GM12878 (cell line): ENCODE results near the gene WRAP73. TPM values are rescaled to one million over a fixed set of nuclear protein-coding genes. Genes with fewer than 3 reads are reported as not detected.
A peak's percentile ranks its signal among the peaks of the same experiment; 100 is the strongest.

Source experiments
- ATAC-seq: fragments of 200-7000 bp; cut with Tn5 transposase; 3 replicates; pipeline ENCODE4 v1.9.1; 2020; ENCODE audit warnings: mild to moderate bottlenecking, moderate library complexity
- BruUV-seq: library from RNA; stranded (reverse); fragments of 400-500 nt; replicated peaks from 2 replicates; lab custom pipeline; 2021; lab: Mats Ljungman, UMichigan
- CTCF ChIA-PET: fragments of 300-600 bp; sonication (Branson Sonifier 250); formaldehyde crosslinking; extraction: SDS; loops from one replicate; lab custom pipeline; 2021; ENCODE audit warnings: inconsistent platforms; lab: Yijun Ruan, JAX
- POLR2A ChIA-PET: fragments of 350-600 bp; formaldehyde crosslinking; extraction: SDS; loops from one replicate; lab custom pipeline; 2021; ENCODE audit warnings: inconsistent platforms; lab: Charles Lee
- RAD21 ChIA-PET: fragments of 300-600 bp; sonication (Branson Sonifier 250); formaldehyde crosslinking; loops from one replicate; lab custom pipeline; 2023; ENCODE audit warnings: antibody characterized with exemption; ENCODE audit not compliant: unreplicated experiment; lab: Charles Lee
- SMC1A ChIA-PET: fragments of 300-600 bp; sonication (Branson Sonifier 250); formaldehyde crosslinking; loops from one replicate; lab custom pipeline; 2023; ENCODE audit not compliant: unreplicated experiment, uncharacterized antibody; lab: Charles Lee
- DNase-seq: peaks from one replicate; pipeline ENCODE4 v3.0.0-alpha.2; 2011; ENCODE audit warnings: low read depth, low spot score
- FAIRE-seq: peaks from 3 replicates; lab custom pipeline; 2011; peaks lifted over from hg19 to GRCh38; lab: Jason Lieb, UNC
- H2AFZ ChIP-seq: 2 replicates; pipeline ENCODE4 v1.6.0; 2011; ENCODE audit warnings: low read depth, low read length, control low read depth; ENCODE audit not compliant: control insufficient read depth
- H3K27ac ChIP-seq: 2 replicates; pipeline ENCODE4 v1.5.1; 2011; ENCODE audit warnings: control low read depth; ENCODE audit not compliant: control insufficient read depth, insufficient read depth
- H3K27me3 ChIP-seq, 2 experiments: replicated peaks in 1 of 2; 2 replicates each; pipeline versions ENCODE4 v1.6.0 to v1.6.1; 2011; ENCODE audit warnings: low read length in 1 of 2; ENCODE audit not compliant: control insufficient read depth in 2 of 2, insufficient read depth in 2 of 2
- H3K36me3 ChIP-seq, 2 experiments: 2 replicates each; pipeline ENCODE4 v1.5.1; 2011; ENCODE audit warnings: low read length in 1 of 2; ENCODE audit not compliant: control insufficient read depth in 2 of 2, insufficient read depth in 2 of 2
- H3K4me1 ChIP-seq: 2 replicates; pipeline ENCODE4 v1.6.1; 2011; ENCODE audit warnings: mild to moderate bottlenecking, low read length, moderate library complexity, mixed read lengths; ENCODE audit not compliant: control insufficient read depth, insufficient read depth
- H3K4me2 ChIP-seq: 2 replicates; pipeline ENCODE4 v1.6.0; 2011; ENCODE audit warnings: control low read depth; ENCODE audit not compliant: control insufficient read depth, insufficient read depth
- H3K4me3 ChIP-seq: fragments of 200-600 bp; sonication (generic); 2 replicates; pipeline ENCODE4 v1.5.1; 2016
- H3K79me2 ChIP-seq: 2 replicates; pipeline ENCODE4 v1.6.0; 2011; ENCODE audit warnings: low read length; ENCODE audit not compliant: control insufficient read depth, insufficient read depth
- H3K9ac ChIP-seq: 2 replicates; pipeline ENCODE4 v1.8.0; 2011; ENCODE audit warnings: low read length, control low read depth, mixed read lengths; ENCODE audit not compliant: control insufficient read depth, insufficient read depth
- H3K9me3 ChIP-seq: replicated peaks from 3 replicates; pipeline ENCODE4 v1.5.1; 2011; ENCODE audit warnings: mild to moderate bottlenecking, low read length; ENCODE audit not compliant: control insufficient read depth, insufficient read depth
- H4K20me1 ChIP-seq: 2 replicates; pipeline ENCODE4 v1.6.0; 2011; ENCODE audit not compliant: control insufficient read depth, insufficient read depth
- EP300 ChIP-seq, 2 experiments: fragments of 150-350 bp in 1 of 2; IDR thresholded peaks; 2 replicates each; pipeline ENCODE4 v1.6.1; 2011 to 2012; ENCODE audit warnings: low read depth in 2 of 2, low read length in 2 of 2, borderline replicate concordance in 1 of 2, improper control_type of control experiment in 1 of 2, inconsistent platforms in 1 of 2; ENCODE audit not compliant: control insufficient read depth in 1 of 2
- KLF5 ChIP-seq: fragments of 450-650 bp; IDR thresholded peaks from 2 replicates; pipeline ENCODE4 v1.6.1; 2014; ENCODE audit warnings: mild to moderate bottlenecking; ENCODE audit not compliant: partially characterized antibody
- NFYA ChIP-seq: IDR thresholded peaks from 2 replicates; pipeline ENCODE4 v1.6.1; 2011; ENCODE audit warnings: low read depth, mild to moderate bottlenecking, low read length, improper control_type of control experiment, borderline replicate concordance
- NR2C2 ChIP-seq: IDR thresholded peaks from 2 replicates; pipeline ENCODE4 v1.6.1; 2011; ENCODE audit warnings: borderline replicate concordance, low read depth; ENCODE audit not compliant: control insufficient read depth, insufficient read length
- PML ChIP-seq: IDR thresholded peaks from 2 replicates; pipeline ENCODE4 v1.6.1; 2012; ENCODE audit warnings: low read length, inconsistent platforms
- POLR2AphosphoS2 ChIP-seq: IDR thresholded peaks from 2 replicates; pipeline ENCODE4 v1.6.1; 2011; ENCODE audit warnings: low read depth, mild to moderate bottlenecking, low read length, improper control_type of control experiment, moderate library complexity
- SMAD1 ChIP-seq: fragments of 450-650 bp; IDR thresholded peaks from 2 replicates; pipeline ENCODE4 v1.6.1; 2018; ENCODE audit warnings: mild to moderate bottlenecking, low read depth; ENCODE audit not compliant: partially characterized antibody
- SPI1 ChIP-seq: IDR thresholded peaks from 2 replicates; pipeline ENCODE4 v1.6.1; 2011; ENCODE audit warnings: low read depth, mild to moderate bottlenecking, low read length, moderate library complexity, borderline replicate concordance; ENCODE audit not compliant: insufficient read depth
- WGBS: methylation state at CpG from one replicate; pipeline ENCODE4 v1.1.6; 2016; ENCODE audit warnings: low lambda C conversion rate; ENCODE audit not compliant: insufficient replicate concordance, insufficient coverage; ENCODE audit errors: missing lambda C conversion rate; 5-methylcytosine and 5-hydroxymethylcytosine counted together
- in situ Hi-C: fragments of 300-500 bp; cut with MboI; formaldehyde crosslinking; loops from 9 replicates; pipeline ENCODE4 v1.14.3; 2018; ENCODE audit warnings: mixed read lengths
- intact Hi-C: fragments of 100-400 bp; cut with micrococcal nuclease; formaldehyde crosslinking; loops from one replicate; pipeline ENCODE4 v1.14.2; 2022; ENCODE audit not compliant: unreplicated experiment
- polyA plus RNA-seq, 11 experiments: library from polyadenylated mRNA; depleted of rRNA in 4 of 11; unstranded in 6 of 11; stranded (reverse) in 5 of 11; fragments of >200 nt; fragmentation: Nextera tagmentation in 4 of 11; fragmentation: Illumina TruSeq in 1 of 11; extraction: Ambion mirVana in 4 of 11; extraction: Trizol in 1 of 11; gene quantifications; 1 replicate in 1 of 11; 2 replicates in 10 of 11; pipeline versions ENCODE4 v1.2.1 to v1.2.3, GENCODE V29; 2011 to 2016; ENCODE audit warnings: inconsistent platforms in 2 of 11, missing spikeins in 2 of 11, low read depth in 1 of 11
- total RNA-seq, 4 experiments: library from RNA; depleted of rRNA in 3 of 4; stranded (reverse); fragments of >200 nt in 3 of 4; fragmentation: Illumina TruSeq in 1 of 4; extraction: Trizol in 1 of 4; gene quantifications; 2 replicates each; pipeline versions ENCODE4 v1.2.1 to v1.2.3, GENCODE V29; 2013 to 2021

WRAP73 gene
- total and polyA plus RNA-seq, 10 of the 15 experiments (the other 5 are each of a cell fraction or from before 2014, with no cell fraction given), result 3.2 to 65.8 (median 48.0) TPM

GRCh38 chr1:3593745-3594144 is 56.2 kb downstream of the WRAP73 start:
- Histone ChIP-seq H4K20me1 (no peaks in the 10 kb centered on the region), H3K9ac (no peak overlapping the region), H3K4me2 (no peak overlapping the region), H3K9me3 (no peaks in the 10 kb centered on the region), H3K79me2 (no peaks in the 10 kb centered on the region), H3K4me1 (0 out of 2 replicates have a peak, but pooled peaks cover 4% of the 10 kb centered on the region), H3K36me3 (no peaks in the 10 kb centered on the region), H3K27ac (no peak overlapping the region), H3K4me3 (no peak overlapping the region), H2AFZ (no peak overlapping the region), H3K27me3 (peaks cover 0 to 1% of the 10 kb centered on the region in 2 experiments; a peak in 2 of 4 replicates)
- ATAC-seq (no peak), DNase-seq (no peak), FAIRE-seq (no peak)
- SMC1A ChIA-PET, result interaction anchor here (0.9 to 1.4 kb wide), 2 partner anchors 21 to 29 kb away, joined by 3 read pairs; no protein-coding TSS in a partner anchor
- in situ Hi-C loops, result no loop called here
- BruUV-seq, result no TSS peak
- RAD21 ChIA-PET, result no interaction called here
- TF ChIP-seq NR2C2 (no peak), POLR2AphosphoS2 (no peak), NFYA (no peak), SMAD1 (no peak), PML (no peak), EP300 (IDR thresholded peaks at IDR 0.05; ENCODE audit: borderline replicate concordance in 1 of 2, control insufficient read depth in 1 of 2, low read depth in 2 of 2, low read length in 2 of 2) (no peak)
- POLR2A ChIA-PET, result no interaction called here
- 21% methylated on average over 10 of the region's 10 CpGs for WGBS
- intact Hi-C loops, result no loop called here
- CTCF ChIA-PET, result interaction anchor here (0.7 to 1.2 kb wide), 2 partner anchors 21 to 27 kb away, joined by 3 read pairs; no protein-coding TSS in a partner anchor

- 0 out of 2 replicates have a peak, but pooled peaks cover 4% of the 10 kb centered on the region for H3K4me1 ChIP-seq
- H3K4me3 ChIP-seq, result no peak overlapping the region
- H3K4me2 ChIP-seq, result no peak overlapping the region
- TF ChIP-seq SPI1 (peak; percentile 12; the same call in 1 of the 2 replicates), KLF5 (no peak)
- H3K9ac ChIP-seq, result no peak overlapping the region
- no peak overlapping the region for H3K27ac ChIP-seq
- in situ Hi-C loops, result no loop called here
- H4K20me1 ChIP-seq, result no peaks in the 10 kb centered on the region
- ChIA-PET CTCF (interaction anchor here (0.7 to 1.2 kb wide), 2 partner anchors 21 to 27 kb away, joined by 3 read pairs; no protein-coding TSS in a partner anchor), RAD21 (no interaction called here), SMC1A (interaction anchor here (0.9 to 1.4 kb wide), 2 partner anchors 21 to 28 kb away, joined by 3 read pairs; no protein-coding TSS in a partner anchor), POLR2A (no interaction called here)
- WGBS, result 0% methylated on average over 7 of the region's 17 CpGs
- no peak for ATAC-seq
- peaks cover 0 to 1% of the 10 kb centered on the region in 2 experiments; a peak in 2 of 4 replicates for H3K27me3 ChIP-seq
- no peak overlapping the region for H2AFZ ChIP-seq
- no peaks in the 10 kb centered on the region for H3K36me3 ChIP-seq
- FAIRE-seq, result no peak
- DNase-seq, result no peak
- no peaks in the 10 kb centered on the region for H3K9me3 ChIP-seq
- no TSS peak for BruUV-seq
- H3K79me2 ChIP-seq, result no peaks in the 10 kb centered on the region
- intact Hi-C loops, result no loop called here
Measured at GRCh38 chr1:3593334-3593733, 56.6 kb downstream of the WRAP73 start.
